Heart left ventricle (tissue), 13 donors: Measurements from ENCODE around the gene ARMH4.

Experiments used
- POLR2A ChIP-seq, 2 donors: fragments of 450-650 bp; IDR thresholded peaks; one replicate each; pipeline ENCODE4 v1.6.1; 2017; ENCODE audit warnings: antibody characterized with exemption in 2 of 2, mild to moderate bottlenecking in 2 of 2, moderate library complexity in 2 of 2
- TF ChIP-seq, protein P1 (sequence below), 12 donors: fragments of 200-600 bp; sonication (generic) in 4 of 12; IDR thresholded peaks; one replicate each; pipeline versions ENCODE4 v1.5.0 to v1.8.0; 2018 to 2022; ENCODE audit warnings: antibody characterized with exemption in 12 of 12, mild to moderate bottlenecking in 5 of 12
- donor health status: ischemic (EF 13 %, LVEDD 7.1; RV severe dilation, severe dysfunction).
- donor health status: DM: no; HTN: yes; CAD: no.
- donor health status: DM: no; HTN: no; CAD: no.
- donor health status: ischemic (EF 25% LVEDD 6.9; RV normal size, moderate dysfunction).
- donor health status: ischemic (EF 25% LVEDD 5.7; RV mildly dilated, moderate dysfunction).
- donor health status: ischemic (EF 35%, LVEDD 5.7; RV mildly dilated, moderate dysfunction).
- donor health status: nonischemic (EF 11% LVEDD 7.7; RV severe dilation, severe dysfunction).
- donor health status: DM: yes; HTN: yes; CAD: no.
- donor health status: PGD.
- donor health status: ischemic (EF 29% LVEDD 5.4; RV normal size, mild dysfunction).
- donor health status: nonischemic (EF 23%, LVEDD 6.1; RV moderate dilation, normal function).

DNA sequence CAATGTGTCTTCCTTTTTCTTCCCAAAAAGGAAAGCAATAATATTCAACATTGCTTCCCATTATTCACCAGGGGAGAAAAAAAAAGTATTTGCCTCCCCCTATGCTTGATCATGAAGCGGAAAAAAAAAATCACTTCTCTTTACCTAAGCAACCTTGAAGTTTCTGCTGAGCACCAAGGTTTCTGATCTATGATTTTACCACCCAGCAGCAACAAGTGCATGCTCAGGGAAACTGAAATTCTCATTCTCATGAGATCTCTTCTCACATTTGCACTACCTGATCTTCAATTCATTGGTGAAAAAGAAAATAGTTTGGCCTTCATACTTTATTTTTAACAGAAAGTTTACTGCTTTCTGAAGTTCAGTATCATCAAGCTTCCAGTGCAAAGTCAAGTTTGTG is 125.8 kb downstream of the ARMH4 start:
- TF ChIP-seq, protein P1, sequence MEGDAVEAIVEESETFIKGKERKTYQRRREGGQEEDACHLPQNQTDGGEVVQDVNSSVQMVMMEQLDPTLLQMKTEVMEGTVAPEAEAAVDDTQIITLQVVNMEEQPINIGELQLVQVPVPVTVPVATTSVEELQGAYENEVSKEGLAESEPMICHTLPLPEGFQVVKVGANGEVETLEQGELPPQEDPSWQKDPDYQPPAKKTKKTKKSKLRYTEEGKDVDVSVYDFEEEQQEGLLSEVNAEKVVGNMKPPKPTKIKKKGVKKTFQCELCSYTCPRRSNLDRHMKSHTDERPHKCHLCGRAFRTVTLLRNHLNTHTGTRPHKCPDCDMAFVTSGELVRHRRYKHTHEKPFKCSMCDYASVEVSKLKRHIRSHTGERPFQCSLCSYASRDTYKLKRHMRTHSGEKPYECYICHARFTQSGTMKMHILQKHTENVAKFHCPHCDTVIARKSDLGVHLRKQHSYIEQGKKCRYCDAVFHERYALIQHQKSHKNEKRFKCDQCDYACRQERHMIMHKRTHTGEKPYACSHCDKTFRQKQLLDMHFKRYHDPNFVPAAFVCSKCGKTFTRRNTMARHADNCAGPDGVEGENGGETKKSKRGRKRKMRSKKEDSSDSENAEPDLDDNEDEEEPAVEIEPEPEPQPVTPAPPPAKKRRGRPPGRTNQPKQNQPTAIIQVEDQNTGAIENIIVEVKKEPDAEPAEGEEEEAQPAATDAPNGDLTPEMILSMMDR (IDR thresholded peaks at IDR 0.05): no peak
- TF ChIP-seq POLR2A (IDR thresholded peaks at IDR 0.05): no peak
